Skeletal muscle tissue (tissue), 4 donors: ENCODE data around the gene ACSS1. TPM values are rescaled to one million over a fixed set of nuclear protein-coding genes. Genes with fewer than 3 reads are reported as not detected.

ENCODE experiments used
- H3K27ac ChIP-seq: one replicate; pipeline ENCODE4 v1.7.0; 2013; ENCODE audit warnings: mild to moderate bottlenecking, low read depth, low read length, inconsistent platforms
- H3K27me3 ChIP-seq, 3 donors: one replicate each; pipeline ENCODE4 v1.7.0; 2013; ENCODE audit warnings: low read length in 3 of 3; ENCODE audit not compliant: control insufficient read depth in 3 of 3, insufficient read depth in 3 of 3
- H3K36me3 ChIP-seq, 3 donors: one replicate each; pipeline ENCODE4 v1.7.0; 2013; ENCODE audit warnings: low read length in 3 of 3; ENCODE audit not compliant: control insufficient read depth in 3 of 3, insufficient read depth in 3 of 3
- H3K4me1 ChIP-seq, 3 donors: one replicate each; pipeline ENCODE4 v1.7.0; 2013; ENCODE audit warnings: low read length in 3 of 3, mild to moderate bottlenecking in 3 of 3; ENCODE audit not compliant: control insufficient read depth in 3 of 3, insufficient read depth in 3 of 3
- H3K4me3 ChIP-seq, 3 donors: one replicate each; pipeline ENCODE4 v1.7.0; 2013; ENCODE audit warnings: low read length in 3 of 3
- H3K9ac ChIP-seq, 3 donors: one replicate each; pipeline ENCODE4 v1.7.0; 2013; ENCODE audit warnings: low read length in 3 of 3, mild to moderate bottlenecking in 3 of 3, moderate library complexity in 2 of 3, low read depth in 1 of 3
- H3K9me3 ChIP-seq, 3 donors: one replicate each; pipeline ENCODE4 v1.7.0; 2013; ENCODE audit warnings: low read length in 3 of 3; ENCODE audit not compliant: control insufficient read depth in 3 of 3
- total RNA-seq: library from RNA; depleted of rRNA; stranded (reverse); fragments of >200 nt; gene quantifications from one replicate; pipeline ENCODE4 v1.2.3, GENCODE V29; 2014
- donor health status: Osteomylitis.

Gene ACSS1
- total RNA-seq, 1 donor from 2014 or later, result 8.9 TPM

DNA sequence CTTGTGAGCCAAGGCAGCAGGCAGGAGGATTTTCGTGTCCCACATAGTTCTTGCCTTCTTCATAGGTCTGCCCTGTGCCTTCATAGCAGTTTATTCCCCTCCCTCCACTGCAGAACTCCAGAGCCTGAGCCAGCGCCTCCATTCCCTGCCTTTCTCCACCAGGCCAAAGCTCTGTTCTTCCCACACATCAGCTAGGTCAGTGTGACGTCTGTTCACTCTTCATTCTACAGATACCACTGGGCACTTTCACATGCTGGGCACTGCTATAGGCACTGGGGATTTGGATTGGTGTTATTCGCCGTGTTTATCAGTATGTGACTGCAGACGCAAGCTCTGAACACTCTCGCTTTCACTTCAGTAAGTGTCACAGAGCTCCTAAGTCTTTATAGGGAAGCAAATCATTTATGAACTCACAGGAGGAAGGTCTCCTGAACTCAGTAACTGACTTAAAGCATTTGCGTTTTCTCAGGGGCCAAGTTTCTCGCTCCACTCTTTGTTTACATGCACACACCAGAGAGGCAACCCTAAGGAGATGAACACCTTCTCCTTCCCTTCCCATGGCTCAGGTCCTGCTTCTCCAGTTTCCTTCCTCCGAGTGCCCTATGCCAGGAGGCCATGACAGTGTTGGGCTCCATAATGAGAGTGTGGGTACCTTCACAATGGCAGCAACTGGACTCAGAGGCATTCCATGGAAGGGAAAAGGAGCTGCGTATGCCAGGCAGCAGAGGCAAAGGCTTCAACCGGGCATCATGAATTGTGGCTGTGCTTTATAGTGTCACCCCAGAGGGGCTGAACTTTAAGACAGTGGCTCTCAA lies 59.1 kb downstream of the ACSS1 start:
- peaks cover 0 to 5% (median 3%) of the 10 kb centered on the region in 3 donors for H3K36me3 ChIP-seq
- peaks cover 17 to 57% (median 50%) of the 10 kb centered on the region in 3 donors for H3K4me1 ChIP-seq
- H3K27me3 ChIP-seq, result no peaks in the 10 kb centered on the region
- H3K4me3 ChIP-seq, result no peak overlapping the region
- peak overlapping the region in 1 of 3 donors; percentile 54 for H3K9ac ChIP-seq
- H3K27ac ChIP-seq, result no peak overlapping the region
- H3K9me3 ChIP-seq, result no peaks in the 10 kb centered on the region

GRCh38 chr20:24998121-24998520 lies 59.8 kb downstream of the ACSS1 start:
- Histone ChIP-seq H3K36me3 (peaks cover 0 to 3% (median 0%) of the 10 kb centered on the region in 3 donors), H3K9ac (peak overlapping the region in 1 of 3 donors; percentile 54), H3K4me3 (no peak overlapping the region), H3K27me3 (no peaks in the 10 kb centered on the region), H3K9me3 (no peaks in the 10 kb centered on the region), H3K27ac (no peak overlapping the region), H3K4me1 (peaks cover 20 to 61% (median 52%) of the 10 kb centered on the region in 3 donors)

DNA sequence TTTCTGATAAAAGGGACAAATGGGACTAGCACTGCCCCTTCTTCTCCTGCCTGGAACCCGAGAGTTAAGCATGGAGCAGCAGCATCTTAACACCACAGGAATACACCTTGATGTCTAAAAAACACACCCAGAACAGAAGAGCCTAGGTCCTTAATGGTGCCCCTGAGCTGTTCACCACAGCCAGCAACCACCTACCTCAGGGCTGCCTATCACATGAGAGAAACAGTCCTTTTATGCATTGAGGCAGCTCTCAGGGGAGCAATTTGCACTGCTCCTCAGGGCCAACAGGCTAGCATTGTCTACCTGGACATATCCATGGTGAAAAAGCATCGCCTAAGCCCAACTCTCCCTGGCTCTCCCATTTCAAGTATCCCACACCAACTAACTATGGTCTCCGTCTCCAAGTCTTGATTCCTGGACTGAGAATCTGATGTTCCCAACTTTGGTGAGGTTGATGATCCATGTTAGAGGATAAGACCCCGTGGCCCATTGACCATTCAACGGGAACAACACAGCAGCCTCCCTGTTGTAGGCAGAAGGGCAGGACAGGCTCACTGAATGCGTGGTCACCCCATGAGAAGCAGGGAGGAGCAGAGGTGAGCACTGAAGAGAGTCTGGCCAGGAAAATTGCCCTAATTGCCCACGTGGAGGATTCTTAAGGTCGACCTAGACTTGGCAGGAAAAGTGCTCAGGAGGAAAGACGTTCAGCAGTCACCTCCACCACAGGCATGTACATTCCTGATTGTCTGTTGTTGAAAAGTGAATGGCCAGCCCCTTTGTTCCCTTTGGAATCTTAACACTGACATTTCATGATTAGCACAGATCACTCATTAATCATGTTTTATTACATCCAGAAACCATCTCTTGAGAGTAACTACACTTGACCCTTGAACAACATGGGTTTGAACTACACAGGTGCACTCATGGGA lies 61.2 kb downstream of the ACSS1 start:
- Histone ChIP-seq H3K27me3 (no peaks in the 10 kb centered on the region), H3K27ac (no peak overlapping the region), H3K9ac (no peak overlapping the region), H3K9me3 (no peaks in the 10 kb centered on the region), H3K4me3 (no peak overlapping the region), H3K36me3 (no peaks in the 10 kb centered on the region), H3K4me1 (peaks cover 27 to 72% (median 57%) of the 10 kb centered on the region in 3 donors)

GRCh38 chr20:24995741-24996448 lies 62.0 kb downstream of the ACSS1 start:
- no peak overlapping the region for H3K27ac ChIP-seq
- H3K9ac ChIP-seq, result no peak overlapping the region
- no peaks in the 10 kb centered on the region for H3K9me3 ChIP-seq
- H3K36me3 ChIP-seq, result no peaks in the 10 kb centered on the region
- no peaks in the 10 kb centered on the region for H3K27me3 ChIP-seq
- H3K4me3 ChIP-seq, result no peak overlapping the region
- H3K4me1 ChIP-seq, result peaks cover 34 to 80% (median 62%) of the 10 kb centered on the region in 3 donors

DNA sequence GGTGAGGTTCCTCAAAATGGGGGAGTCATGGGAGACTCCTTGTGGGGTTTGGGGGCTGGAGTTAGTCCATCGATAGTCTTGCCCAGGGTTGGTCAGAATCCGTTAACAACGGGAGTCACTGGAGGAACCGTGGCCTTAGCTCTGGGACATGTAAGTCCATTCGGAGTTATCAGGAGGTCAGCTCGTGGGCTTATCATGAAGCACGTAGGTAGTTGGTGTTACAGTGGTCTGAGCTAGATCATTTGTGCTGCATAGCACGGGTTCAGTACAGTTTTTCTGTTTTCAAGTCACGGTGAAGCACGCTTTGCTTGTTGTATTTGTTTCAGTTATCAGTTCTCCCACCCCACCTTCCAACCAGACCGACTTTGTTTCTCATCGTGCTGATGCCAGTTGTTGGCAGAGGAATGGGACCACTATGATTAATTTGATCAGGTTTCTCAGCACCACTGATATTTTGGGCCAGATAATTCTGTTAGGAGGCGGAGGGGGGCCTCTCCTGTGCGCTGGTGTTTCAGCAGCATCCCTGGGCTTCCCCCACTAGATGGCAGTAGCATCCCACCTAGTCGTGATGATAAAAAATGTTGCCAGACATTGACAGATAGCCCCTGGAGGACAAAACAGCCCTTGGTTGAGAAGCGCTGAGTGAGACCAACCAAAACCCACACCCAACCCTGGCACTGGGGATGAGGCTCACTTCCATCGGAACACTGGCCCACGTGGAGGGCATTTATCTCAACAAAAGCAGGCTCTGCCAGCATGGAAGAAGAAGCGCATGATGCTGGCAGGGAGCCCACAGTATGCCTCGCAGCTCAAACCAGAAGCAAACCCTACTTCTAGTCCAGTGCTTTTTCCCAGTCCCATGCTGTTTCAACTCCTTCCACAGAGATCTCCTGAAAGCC lies 63.2 kb downstream of the ACSS1 start:
- Histone ChIP-seq H3K27ac (no peak overlapping the region), H3K27me3 (no peaks in the 10 kb centered on the region), H3K4me1 (peaks cover 31 to 72% (median 52%) of the 10 kb centered on the region in 3 donors), H3K9me3 (no peaks in the 10 kb centered on the region), H3K36me3 (no peaks in the 10 kb centered on the region), H3K9ac (peak overlapping the region in 1 of 3 donors; percentile 77), H3K4me3 (peak overlapping the region; percentile 41 to 63 (median 53))

- Histone ChIP-seq H3K4me3 (no peak overlapping the region), H3K9ac (peak overlapping the region in 1 of 3 donors; percentile 77), H3K27ac (no peak overlapping the region), H3K36me3 (no peaks in the 10 kb centered on the region), H3K9me3 (no peaks in the 10 kb centered on the region), H3K4me1 (peaks cover 31 to 69% (median 50%) of the 10 kb centered on the region in 3 donors), H3K27me3 (no peaks in the 10 kb centered on the region)
These were observed 63.8 kb downstream of the ACSS1 start for GRCh38 chr20:24994186-24994465.

- Histone ChIP-seq H3K4me3 (peak overlapping the region; percentile 94), H3K36me3 (no peaks in the 10 kb centered on the region), H3K27me3 (no peaks in the 10 kb centered on the region), H3K4me1 (peaks cover 31 to 69% (median 50%) of the 10 kb centered on the region in 3 donors), H3K9me3 (no peaks in the 10 kb centered on the region), H3K9ac (peak overlapping the region in 2 of 3 donors; percentile 93), H3K27ac (peak overlapping the region; percentile 92)
These were observed 64.4 kb downstream of the ACSS1 start for GRCh38 chr20:24993337-24994185.

DNA sequence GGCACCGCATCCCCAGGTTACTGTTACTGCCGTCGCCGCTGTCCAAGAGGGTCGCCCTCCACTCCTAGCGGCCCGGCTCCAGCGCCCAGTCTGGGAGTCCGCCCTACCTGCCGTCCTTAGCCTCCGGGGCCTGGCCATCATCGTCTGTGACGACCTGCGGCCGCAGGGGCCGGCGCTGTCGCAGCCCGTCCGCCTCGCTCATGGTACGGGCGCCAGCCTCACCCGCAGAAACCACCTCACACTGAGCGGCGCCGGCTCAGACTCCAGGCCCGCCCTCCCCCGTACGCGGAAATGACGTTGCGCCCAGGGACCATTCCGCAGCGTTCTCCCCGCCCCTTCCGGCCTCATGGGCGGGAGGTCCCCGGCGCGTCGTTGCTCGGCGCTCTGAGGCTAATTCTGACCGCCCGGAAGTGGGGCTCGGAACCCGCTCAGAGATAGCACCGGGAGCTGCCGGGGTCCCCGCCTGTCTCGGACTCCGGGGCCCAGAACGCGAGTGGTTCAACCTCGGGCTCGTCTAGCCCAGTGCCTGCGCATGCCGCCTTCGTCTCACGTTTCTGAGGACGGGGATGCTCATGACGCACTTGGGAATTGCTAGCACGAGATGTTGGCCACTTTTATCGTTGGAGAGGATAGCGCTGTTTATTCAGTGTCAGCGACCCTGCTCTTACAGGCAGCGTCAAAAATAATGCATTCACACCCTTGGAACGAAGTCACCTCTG lies 65.3 kb downstream of the ACSS1 start, which contains the start of gene APMAP:
TSS of gene APMAP (minus strand) at position 265 of the 719 bp plus-strand sequence. CDS start at position 202, 63 bp downstream.
- Histone ChIP-seq H3K36me3 (no peaks in the 10 kb centered on the region), H3K27ac (peak within 1 kb of the TSS; percentile 92), H3K4me3 (peak within 1 kb of the TSS; percentile 94), H3K9ac (peak within 1 kb of the TSS; percentile 93 to 95 (median 93)), H3K4me1 (peaks cover 34 to 65% (median 47%) of the 10 kb centered on the region in 3 donors), H3K27me3 (no peaks in the 10 kb centered on the region), H3K9me3 (no peaks in the 10 kb centered on the region)
